Posterior vena cava (tissue), 2 donors: Measurements from ENCODE around the gene VASP. TPM values are rescaled to one million over a fixed set of nuclear protein-coding genes. Genes with fewer than 3 reads are reported as not detected.

Experiments
- DNase-seq: peaks from one replicate; pipeline ENCODE4 v3.0.0-alpha.2; 2020; ENCODE audit warnings: low spot score
- intact Hi-C, 2 donors: fragments of 100-400 bp; cut with DNase I; formaldehyde crosslinking; loops; one replicate each; pipeline versions ENCODE4 v1.14.1 to v1.14.2; 2022 to 2023
- total RNA-seq, 2 donors: library from RNA; stranded (reverse); fragmentation: NEBNext Ultra II Directional; extraction: Animal tissue kit (Norgen Biotek cat#: 25700); gene quantifications; one replicate each; pipeline ENCODE4 v1.2.1, GENCODE V29; 2021
- donor health status: DM: yes; HTN: yes; CAD: no.
- donor health status: DM: yes; HTN: yes; CAD: no.

The VASP gene
- total RNA-seq, 2 donors from 2014 or later = 159 to 204 TPM

GRCh38 chr19:45472563-45473366, 34.5 kb upstream of the VASP start:
- intact Hi-C loops = no loop called here
- no peak for DNase-seq

DNA sequence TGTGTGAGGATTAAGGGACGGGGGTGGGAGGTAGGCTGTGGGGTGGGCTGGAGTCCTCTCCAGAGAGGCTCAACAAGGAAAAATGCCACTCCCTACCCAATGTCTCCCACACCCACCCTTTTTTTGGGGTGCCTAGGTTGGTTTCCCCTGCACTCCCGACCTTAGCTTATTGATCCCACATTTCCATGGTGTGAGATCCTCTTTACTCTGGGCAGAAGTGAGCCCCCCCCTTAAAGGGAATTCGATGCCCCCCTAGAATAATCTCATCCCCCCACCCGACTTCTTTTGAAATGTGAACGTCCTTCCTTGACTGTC, 34.0 kb upstream of the VASP start:
- intact Hi-C loops = no loop called here

GRCh38 chr19:45473682-45474605, 33.3 kb upstream of the VASP start:
- no peak for DNase-seq
- intact Hi-C loops = no loop called here

More for the DNA sequence above, 34.0 kb upstream of the VASP start:
- DNase-seq = no peak

DNA sequence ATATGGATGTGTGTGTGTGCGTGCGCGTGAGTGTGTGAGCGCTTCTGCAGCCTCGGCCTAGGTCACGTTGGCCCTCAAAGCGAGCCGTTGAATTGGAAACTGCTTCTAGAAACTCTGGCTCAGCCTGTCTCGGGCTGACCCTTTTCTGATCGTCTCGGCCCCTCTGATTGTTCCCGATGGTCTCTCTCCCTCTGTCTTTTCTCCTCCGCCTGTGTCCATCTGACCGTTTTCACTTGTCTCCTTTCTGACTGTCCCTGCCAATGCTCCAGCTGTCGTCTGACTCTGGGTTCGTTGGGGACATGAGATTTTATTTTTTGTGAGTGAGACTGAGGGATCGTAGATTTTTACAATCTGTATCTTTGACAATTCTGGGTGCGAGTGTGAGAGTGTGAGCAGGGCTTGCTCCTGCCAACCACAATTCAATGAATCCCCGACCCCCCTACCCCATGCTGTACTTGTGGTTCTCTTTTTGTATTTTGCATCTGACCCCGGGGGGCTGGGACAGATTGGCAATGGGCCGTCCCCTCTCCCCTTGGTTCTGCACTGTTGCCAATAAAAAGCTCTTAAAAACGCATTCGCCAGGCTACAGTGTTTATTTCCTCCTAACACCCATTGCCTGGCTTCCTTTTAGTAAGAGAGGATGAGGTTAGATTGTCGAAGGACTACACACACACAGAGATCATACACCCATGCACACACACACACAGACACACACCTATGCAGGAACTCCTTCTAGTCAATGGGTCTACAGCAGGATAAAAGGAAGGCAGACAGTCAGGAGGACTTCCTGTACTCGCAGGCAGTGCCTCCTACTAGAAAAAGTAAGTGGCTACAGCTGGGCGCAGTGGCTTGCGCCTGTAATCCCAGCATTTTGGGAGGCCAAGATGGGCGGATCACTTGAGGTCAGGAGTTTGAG, 32.4 kb upstream of the VASP start:
- no peak for DNase-seq
- intact Hi-C loops = no loop called here

- intact Hi-C loops = no loop called here
- no peak for DNase-seq
Measured at GRCh38 chr19:45475537-45476291, 31.6 kb upstream of the VASP start.

DNA sequence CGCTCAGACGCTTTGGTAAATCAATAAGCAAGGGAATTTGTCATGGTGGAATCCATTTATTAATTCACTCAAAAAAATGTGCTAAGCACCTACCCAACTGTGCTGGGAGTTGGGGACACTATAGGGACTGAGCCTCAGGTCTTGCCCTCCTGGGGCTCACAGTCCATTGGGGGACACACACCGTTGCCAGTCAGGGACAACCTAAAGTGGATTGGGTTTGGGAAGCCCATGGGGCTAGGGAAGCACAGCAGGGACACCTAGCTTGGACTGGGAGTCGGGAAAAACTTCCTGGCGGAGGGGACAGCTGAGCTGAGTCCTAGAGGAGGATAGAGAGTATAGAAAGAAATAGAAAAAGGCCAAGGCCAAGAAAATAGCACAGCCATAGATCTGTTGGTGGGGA, 31.0 kb upstream of the VASP start:
- no peak for DNase-seq
- intact Hi-C loops = no loop called here

- intact Hi-C loops = no loop called here
- DNase-seq = no peak
Measured at GRCh38 chr19:45477186-45477585, 30.1 kb upstream of the VASP start.

GRCh38 chr19:45477713-45478453, 29.4 kb upstream of the VASP start:
- DNase-seq = no peak

GRCh38 chr19:45478454-45479238, 28.6 kb upstream of the VASP start:
- intact Hi-C loops = loop anchor here in 1 of 2 donors (1.0 kb wide), 1 partner anchor 39 kb away; no protein-coding TSS in a partner anchor
- peak; percentile 94 for DNase-seq

More at GRCh38 chr19:45477713-45478453, 29.4 kb upstream of the VASP start:
- intact Hi-C loops = no loop called here

DNA sequence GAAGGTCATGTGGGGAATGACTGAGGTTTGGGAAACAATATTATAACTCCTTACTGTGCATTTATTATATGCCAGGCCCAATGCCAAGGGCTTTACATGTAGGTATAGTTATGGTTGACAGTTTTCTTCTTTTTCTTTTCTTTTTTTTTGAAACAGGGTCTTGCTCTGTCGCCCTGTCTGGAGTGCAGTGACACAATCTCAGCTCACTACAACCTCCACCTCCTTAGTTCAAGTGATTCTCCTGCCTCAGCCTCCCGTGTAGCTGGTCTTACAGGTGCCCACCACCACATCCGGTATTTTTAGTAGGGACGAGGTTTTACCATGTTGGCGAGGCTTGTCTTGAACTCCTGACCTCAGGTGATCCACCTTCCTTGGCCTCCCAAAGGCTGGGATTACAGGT, 24.2 kb upstream of the VASP start:
- intact Hi-C loops = loop anchor here in 1 of 2 donors (5.0 to 10.0 kb wide), 2 partner anchors 46 to 1852 kb away; partner anchors contain the start of gene C5AR2
- no peak for DNase-seq

- intact Hi-C loops = loop anchor here in 1 of 2 donors (5.0 to 10.0 kb wide), 2 partner anchors 47 to 1850 kb away; partner anchors contain the start of gene C5AR2
- no peak for DNase-seq
Measured at GRCh38 chr19:45484273-45484945, 22.9 kb upstream of the VASP start.

DNA sequence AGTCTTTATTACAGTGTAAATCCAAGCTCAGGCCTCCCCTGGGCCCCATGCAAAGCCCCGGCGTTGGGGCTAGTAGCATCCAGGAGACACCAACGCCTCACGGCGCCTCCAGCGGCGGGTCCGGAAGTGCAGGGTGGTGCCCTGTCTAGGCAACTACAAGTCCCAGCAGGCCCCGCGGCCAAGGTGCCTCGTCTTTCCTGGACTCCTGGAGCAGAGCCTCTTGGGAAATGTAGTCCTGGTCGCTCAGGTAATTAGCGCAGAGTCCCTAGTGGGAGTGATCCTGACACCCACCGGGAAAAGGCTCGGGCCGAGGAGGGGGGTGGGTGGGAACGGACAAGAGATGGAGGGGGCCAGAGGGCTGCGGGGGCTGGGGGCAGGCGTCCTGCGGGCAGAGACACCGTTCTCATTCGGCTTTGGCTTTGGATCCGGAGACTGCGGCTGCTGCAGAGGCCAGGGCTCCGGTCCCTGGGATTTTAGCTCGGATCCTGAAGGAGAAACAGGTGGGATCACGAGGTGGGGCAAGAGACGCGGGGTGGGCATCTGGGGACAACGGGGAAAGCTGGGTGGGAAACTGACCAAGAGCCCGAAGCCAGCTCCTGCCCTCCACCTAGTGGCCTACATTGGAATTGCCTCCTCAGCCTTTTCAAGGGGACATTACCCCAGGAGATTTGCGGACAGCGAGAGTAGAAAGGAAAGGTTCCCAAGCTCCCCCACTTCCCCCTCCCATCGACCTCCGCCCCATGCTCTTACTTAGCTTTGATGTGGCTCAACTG, 21.8 kb upstream of the VASP start:
- intact Hi-C loops = loop anchor here in 1 of 2 donors (10.0 kb wide), 1 partner anchor 1849 kb away; the partner anchor contains the start of gene C5AR2
- DNase-seq = peak; percentile 100

DNA sequence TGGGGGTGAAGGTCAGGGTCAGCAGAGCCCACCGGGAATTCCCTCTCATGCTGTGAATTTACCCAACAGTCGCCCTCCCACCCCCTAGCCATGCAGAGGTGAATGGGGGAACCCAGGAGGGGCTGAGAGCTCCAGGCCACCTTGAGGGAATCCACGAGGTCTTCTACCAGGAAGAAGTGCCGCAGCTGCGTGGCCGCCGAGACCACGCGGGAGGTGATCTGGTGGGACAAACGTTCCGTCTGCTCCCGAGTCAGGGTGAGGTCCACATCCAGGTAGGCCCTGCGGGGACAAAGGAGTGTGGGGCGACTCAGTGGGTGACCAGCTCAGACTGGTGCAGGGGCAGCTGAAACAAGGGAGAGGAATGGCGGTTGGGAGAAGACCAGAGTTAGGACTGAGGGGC, 18.6 kb upstream of the VASP start:
- no peak for DNase-seq
- intact Hi-C loops = loop anchor here in 1 of 2 donors (10.0 kb wide), 1 partner anchor 1846 kb away; the partner anchor contains the start of gene C5AR2

DNA sequence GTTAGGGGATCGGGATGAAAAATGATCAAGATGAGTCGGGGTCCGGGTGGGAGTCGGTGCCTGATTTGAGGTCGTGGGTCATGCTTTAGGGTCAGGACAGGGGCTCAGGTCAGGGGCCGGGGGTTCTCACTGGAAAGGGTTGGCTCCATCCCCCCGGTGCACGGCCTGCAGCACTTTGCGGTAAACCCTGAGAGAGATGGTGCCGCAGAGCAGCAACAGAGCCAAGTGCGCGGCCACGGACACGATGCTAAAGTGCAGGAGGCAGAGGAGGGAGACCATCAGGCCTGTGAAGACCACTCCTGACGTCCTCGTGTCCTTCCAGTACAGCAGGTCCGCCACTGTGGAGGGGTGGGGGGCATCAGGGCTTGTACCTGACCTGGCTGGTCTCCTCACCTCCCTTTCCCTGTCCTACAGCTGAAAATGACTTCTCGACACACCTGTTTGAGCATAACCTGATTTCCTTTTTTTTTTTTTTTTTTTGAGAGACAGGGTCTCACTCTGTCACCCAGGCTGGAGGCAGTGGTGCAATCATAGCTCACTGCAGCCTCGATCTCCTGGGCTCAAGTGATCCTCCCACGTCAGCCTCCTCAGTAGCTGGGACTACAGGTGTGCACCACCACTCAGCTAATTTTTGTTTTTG, 17.9 kb upstream of the VASP start:
- no peak for DNase-seq
- intact Hi-C loops = loop anchor here in 1 of 2 donors (10.0 kb wide), 1 partner anchor 1845 kb away; the partner anchor contains the start of gene C5AR2

DNA sequence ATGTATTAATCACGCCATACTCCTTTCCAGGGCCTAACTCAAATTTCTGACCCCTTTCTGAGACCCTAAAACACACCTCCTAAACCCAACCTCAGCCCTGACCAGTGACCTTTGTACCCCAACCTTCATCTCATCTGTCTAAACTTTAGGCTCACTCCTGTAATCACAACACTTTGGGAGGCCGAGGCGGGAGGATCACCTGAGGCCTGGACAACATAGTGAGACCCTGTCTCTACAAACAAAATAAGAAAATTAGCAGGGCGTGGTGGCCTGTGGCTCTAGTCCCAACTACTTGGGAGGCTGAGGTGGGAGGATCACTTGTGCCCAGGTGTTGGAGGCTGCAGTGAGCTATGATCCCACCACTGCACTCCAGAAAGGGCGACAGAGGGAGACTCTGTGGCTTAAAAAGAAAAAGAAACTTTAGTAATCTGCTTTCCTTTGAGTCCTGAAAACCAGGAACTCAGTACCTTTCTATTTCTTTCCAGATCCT, 15.1 kb upstream of the VASP start:
- DNase-seq = no peak
- intact Hi-C loops = no loop called here
